SK-N-SH (cell line): ENCODE results near the gene GPHB5. TPM values are rescaled to one million over a fixed set of nuclear protein-coding genes. Genes with fewer than 3 reads are reported as not detected.

Experiments
- CTCF ChIA-PET: fragments of 300-600, 350-600 bp; formaldehyde crosslinking; extraction: SDS; loops from one replicate; lab custom pipeline; 2021; lab: Yijun Ruan, JAX
- POLR2A ChIA-PET: fragments of 350-600 bp; sonication (Branson Sonifier 250); formaldehyde crosslinking; extraction: SDS; loops from one replicate; lab custom pipeline; 2020; ENCODE audit warnings: antibody characterized with exemption, inconsistent platforms; lab: Yijun Ruan, JAX
- DNase-seq: peaks from one replicate; pipeline ENCODE4 v3.0.0; 2012
- H2AFZ ChIP-seq: fragments of 200-600 bp; sonication (generic); 2 replicates; pipeline ENCODE4 v1.8.1; 2016; ENCODE audit warnings: antibody characterized with exemption, mild to moderate bottlenecking, low read depth
- H3F3A ChIP-seq: fragments of 200-600 bp; sonication (generic); replicated peaks from 2 replicates; pipeline ENCODE3; 2016; ENCODE audit warnings: antibody characterized with exemption, mild to moderate bottlenecking; ENCODE audit not compliant: insufficient read depth
- H3K27ac ChIP-seq, 2 experiments: fragments of 200-500 bp in 1 of 2; fragments of 200-600 bp in 1 of 2; sonication (Bioruptor generic) in 1 of 2; sonication (generic), shearing (Covaris generic) in 1 of 2; 2 replicates each; pipeline versions ENCODE4 v1.5.1 to v1.6.1; 2014 to 2016; ENCODE audit warnings: low read depth in 2 of 2, inconsistent platforms in 1 of 2, low read length in 1 of 2, mild to moderate bottlenecking in 1 of 2, mixed read lengths in 1 of 2
- H3K27me3 ChIP-seq: fragments of 200-600 bp; sonication (generic), shearing (Covaris generic); 2 replicates; pipeline ENCODE4 v1.6.1; 2016; ENCODE audit warnings: mixed run types; ENCODE audit not compliant: insufficient read depth
- H3K36me3 ChIP-seq, 2 experiments: fragments of 200-500 bp in 1 of 2; fragments of 200-600 bp in 1 of 2; sonication (Bioruptor generic) in 1 of 2; sonication (generic) in 1 of 2; replicated peaks in 1 of 2; 2 replicates each; pipeline versions ENCODE3 to v1.5.1; 2014 to 2016; ENCODE audit warnings: low read length in 1 of 2, mild to moderate bottlenecking in 1 of 2; ENCODE audit not compliant: insufficient read depth in 2 of 2, control insufficient read depth in 1 of 2
- H3K4me1 ChIP-seq, 2 experiments: fragments of 200-500 bp in 1 of 2; fragments of 200-600 bp in 1 of 2; sonication (Bioruptor generic) in 1 of 2; sonication (generic), shearing (Covaris generic) in 1 of 2; 2 replicates each; pipeline versions ENCODE4 v1.5.1 to v1.6.1; 2014 to 2016; ENCODE audit warnings: low read depth in 1 of 2, low read length in 1 of 2, mixed run types in 1 of 2; ENCODE audit not compliant: insufficient read depth in 2 of 2, control insufficient read depth in 1 of 2
- H3K4me2 ChIP-seq: fragments of 200-600 bp; sonication (generic), shearing (Covaris generic); 2 replicates; pipeline ENCODE4 v1.6.1; 2017; ENCODE audit warnings: mixed run types
- H3K4me3 ChIP-seq, 2 experiments: fragments of 200-500 bp in 1 of 2; fragments of 200-600 bp in 1 of 2; sonication (Bioruptor generic) in 1 of 2; sonication (generic), shearing (Covaris generic) in 1 of 2; 2 replicates each; pipeline versions ENCODE4 v1.5.1 to v1.8.1; 2014 to 2016; ENCODE audit warnings: low read depth in 2 of 2, inconsistent platforms in 1 of 2, low read length in 1 of 2, mild to moderate bottlenecking in 1 of 2, mixed read lengths in 1 of 2, moderate library complexity in 1 of 2
- H3K79me2 ChIP-seq: fragments of 200-600 bp; sonication (generic); 2 replicates; pipeline ENCODE4 v1.8.1; 2017; ENCODE audit warnings: mild to moderate bottlenecking; ENCODE audit not compliant: insufficient read depth
- H3K9ac ChIP-seq: fragments of 200-600 bp; sonication (generic); 2 replicates; pipeline ENCODE4 v1.6.1; 2017; ENCODE audit warnings: mixed run types
- H3K9me2 ChIP-seq: fragments of 200-600 bp; sonication (generic); 2 replicates; pipeline ENCODE4 v1.6.1; 2017; ENCODE audit warnings: mixed run types
- H3K9me3 ChIP-seq: fragments of 200-600 bp; sonication (generic); 2 replicates; pipeline ENCODE4 v1.6.1; 2017; ENCODE audit warnings: mixed run types, mild to moderate bottlenecking, moderate library complexity
- H4K20me1 ChIP-seq: fragments of 200-600 bp; sonication (generic); 2 replicates; pipeline ENCODE4 v1.6.1; 2017; ENCODE audit warnings: mild to moderate bottlenecking, mixed run types; ENCODE audit not compliant: insufficient read depth
- CHD2 ChIP-seq: fragments of 150-350 bp; IDR thresholded peaks from 2 replicates; pipeline ENCODE4 v1.6.1; 2018; ENCODE audit warnings: low read length; ENCODE audit not compliant: partially characterized antibody
- ELF1 ChIP-seq: IDR thresholded peaks from 2 replicates; pipeline ENCODE4 v1.4.0; 2012
- EZH2phosphoT487 ChIP-seq: fragments of 200-600 bp; sonication (generic); IDR thresholded peaks from 2 replicates; pipeline ENCODE4 v1.6.1; 2017; ENCODE audit warnings: low read depth, mixed run types, mild to moderate bottlenecking, antibody characterized with exemption, moderate library complexity, borderline replicate concordance
- FOSL2 ChIP-seq: IDR thresholded peaks from 2 replicates; pipeline ENCODE4 v1.4.0; 2012; ENCODE audit warnings: low read depth, mild to moderate bottlenecking, moderate library complexity, borderline replicate concordance
- FOXJ3 ChIP-seq: sonication (generic); formaldehyde crosslinking; IDR thresholded peaks from 2 replicates; pipeline ENCODE4 v1.5.1; 2020; ENCODE audit warnings: mild to moderate bottlenecking, missing genetic modification reagents
- GABPA ChIP-seq: IDR thresholded peaks from 2 replicates; pipeline ENCODE4 v1.4.0; 2012; ENCODE audit warnings: low read depth, mild to moderate bottlenecking
- GATA2 ChIP-seq: sonication (generic); formaldehyde crosslinking; IDR thresholded peaks from 2 replicates; pipeline ENCODE4 v1.5.0; 2020; ENCODE audit warnings: mild to moderate bottlenecking, missing genetic modification reagents
- JUND ChIP-seq: IDR thresholded peaks from 2 replicates; pipeline ENCODE4 v1.4.0; 2012
- POLR2AphosphoS5 ChIP-seq: IDR thresholded peaks from 2 replicates; pipeline ENCODE4 v1.6.1; 2012; ENCODE audit warnings: low read depth, low read length
- RAD21 ChIP-seq: IDR thresholded peaks from 2 replicates; pipeline ENCODE4 v1.6.1; 2012; ENCODE audit warnings: mild to moderate bottlenecking, low read length
- RFX5 ChIP-seq: IDR thresholded peaks from 2 replicates; pipeline ENCODE4 v1.6.1; 2012; ENCODE audit warnings: mild to moderate bottlenecking, improper control_type of control experiment, low read length
- RXRA ChIP-seq: IDR thresholded peaks from 2 replicates; pipeline ENCODE4 v1.4.0; 2012; ENCODE audit warnings: low read depth, mild to moderate bottlenecking, borderline replicate concordance
- SIN3A ChIP-seq: IDR thresholded peaks from 2 replicates; pipeline ENCODE4 v1.6.1; 2012; ENCODE audit warnings: low read depth, mild to moderate bottlenecking, low read length, moderate library complexity, borderline replicate concordance
- SMC3 ChIP-seq: IDR thresholded peaks from 2 replicates; pipeline ENCODE4 v1.6.1; 2012; ENCODE audit warnings: low read depth, low read length, improper control_type of control experiment
- TCF12 ChIP-seq: IDR thresholded peaks from 2 replicates; pipeline ENCODE4 v1.4.0; 2012
- TEAD4 ChIP-seq: IDR thresholded peaks from 2 replicates; pipeline ENCODE4 v1.4.0; 2012; ENCODE audit warnings: mild to moderate bottlenecking, borderline replicate concordance; ENCODE audit not compliant: insufficient read depth
- WGBS: methylation state at CpG from one replicate; pipeline ENCODE4 v1.1.6; 2017; ENCODE audit warnings: low lambda C conversion rate; 5-methylcytosine and 5-hydroxymethylcytosine counted together
- polyA plus RNA-seq, 3 experiments: library from polyadenylated mRNA; depleted of rRNA; stranded (reverse); fragments of >200 nt; gene quantifications; 2 replicates each; pipeline ENCODE4 v1.2.3, GENCODE V29; 2012
- TF ChIP-seq, protein P1 (sequence below): IDR thresholded peaks from 2 replicates; pipeline ENCODE4 v1.6.1; 2012; ENCODE audit warnings: mild to moderate bottlenecking, low read depth, low read length, moderate library complexity
- TF ChIP-seq, protein P2 (sequence below): IDR thresholded peaks from 2 replicates; pipeline ENCODE4 v1.4.0; 2012; ENCODE audit warnings: low read depth
- TF ChIP-seq, protein P3 (sequence below): fragments of 150-350 bp; IDR thresholded peaks from 2 replicates; pipeline ENCODE4 v1.6.1; 2016; ENCODE audit warnings: mild to moderate bottlenecking, low read depth, low read length

The GPHB5 gene
- polyA plus RNA-seq, 1 of the 3 experiments (the other 2 are of a cell fraction), result not detected

DNA sequence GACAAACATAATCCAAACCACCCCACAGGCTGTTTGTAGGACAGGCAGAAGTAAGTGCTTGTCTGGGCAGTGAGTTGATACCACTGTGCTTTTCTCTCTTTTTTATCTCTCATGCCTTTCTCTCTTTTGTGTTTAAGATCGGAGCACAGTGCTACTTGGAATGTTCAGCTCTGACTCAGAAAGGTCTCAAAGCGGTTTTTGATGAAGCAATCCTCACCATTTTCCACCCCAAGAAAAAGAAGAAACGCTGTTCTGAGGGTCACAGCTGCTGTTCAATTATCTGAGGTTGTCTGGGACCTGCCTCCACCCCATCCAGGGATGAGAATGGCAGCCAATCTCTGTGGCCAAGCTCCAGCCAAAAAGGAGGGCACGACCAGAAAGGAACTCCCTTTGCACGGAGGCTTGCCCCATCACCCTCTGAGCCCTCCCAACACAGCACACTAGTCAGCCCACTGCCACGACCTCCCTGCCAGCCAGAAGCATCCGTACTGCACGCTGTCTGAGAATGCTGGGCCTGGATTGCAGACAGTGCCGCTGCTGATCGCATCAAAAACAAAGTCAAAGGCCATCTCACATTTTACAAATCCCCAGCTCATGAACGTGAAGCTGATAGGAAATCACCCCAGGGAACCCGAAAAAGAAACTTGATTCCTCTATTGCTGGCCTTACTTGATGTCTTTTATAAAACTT is 27.8 kb downstream of the GPHB5 start:
- no peak overlapping the region for H3K4me3 ChIP-seq
- no peak overlapping the region for H3K27ac ChIP-seq
- no peak overlapping the region for H3K4me2 ChIP-seq
- TF ChIP-seq, protein P1, sequence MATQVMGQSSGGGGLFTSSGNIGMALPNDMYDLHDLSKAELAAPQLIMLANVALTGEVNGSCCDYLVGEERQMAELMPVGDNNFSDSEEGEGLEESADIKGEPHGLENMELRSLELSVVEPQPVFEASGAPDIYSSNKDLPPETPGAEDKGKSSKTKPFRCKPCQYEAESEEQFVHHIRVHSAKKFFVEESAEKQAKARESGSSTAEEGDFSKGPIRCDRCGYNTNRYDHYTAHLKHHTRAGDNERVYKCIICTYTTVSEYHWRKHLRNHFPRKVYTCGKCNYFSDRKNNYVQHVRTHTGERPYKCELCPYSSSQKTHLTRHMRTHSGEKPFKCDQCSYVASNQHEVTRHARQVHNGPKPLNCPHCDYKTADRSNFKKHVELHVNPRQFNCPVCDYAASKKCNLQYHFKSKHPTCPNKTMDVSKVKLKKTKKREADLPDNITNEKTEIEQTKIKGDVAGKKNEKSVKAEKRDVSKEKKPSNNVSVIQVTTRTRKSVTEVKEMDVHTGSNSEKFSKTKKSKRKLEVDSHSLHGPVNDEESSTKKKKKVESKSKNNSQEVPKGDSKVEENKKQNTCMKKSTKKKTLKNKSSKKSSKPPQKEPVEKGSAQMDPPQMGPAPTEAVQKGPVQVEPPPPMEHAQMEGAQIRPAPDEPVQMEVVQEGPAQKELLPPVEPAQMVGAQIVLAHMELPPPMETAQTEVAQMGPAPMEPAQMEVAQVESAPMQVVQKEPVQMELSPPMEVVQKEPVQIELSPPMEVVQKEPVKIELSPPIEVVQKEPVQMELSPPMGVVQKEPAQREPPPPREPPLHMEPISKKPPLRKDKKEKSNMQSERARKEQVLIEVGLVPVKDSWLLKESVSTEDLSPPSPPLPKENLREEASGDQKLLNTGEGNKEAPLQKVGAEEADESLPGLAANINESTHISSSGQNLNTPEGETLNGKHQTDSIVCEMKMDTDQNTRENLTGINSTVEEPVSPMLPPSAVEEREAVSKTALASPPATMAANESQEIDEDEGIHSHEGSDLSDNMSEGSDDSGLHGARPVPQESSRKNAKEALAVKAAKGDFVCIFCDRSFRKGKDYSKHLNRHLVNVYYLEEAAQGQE, result no peak
- TF ChIP-seq ELF1 (no peak), TEAD4 (no peak), GATA2 (CRISPR knock-in tag) (no peak), SIN3A (no peak), RFX5 (no peak), FOSL2 (no peak), RAD21 (no peak), JUND (no peak), TCF12 (no peak), GABPA (no peak), RXRA (no peak)
- TF ChIP-seq, protein P2, sequence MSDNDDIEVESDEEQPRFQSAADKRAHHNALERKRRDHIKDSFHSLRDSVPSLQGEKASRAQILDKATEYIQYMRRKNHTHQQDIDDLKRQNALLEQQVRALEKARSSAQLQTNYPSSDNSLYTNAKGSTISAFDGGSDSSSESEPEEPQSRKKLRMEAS, result no peak
- H3F3A ChIP-seq, result no peaks in the 10 kb centered on the region
- no peaks in the 10 kb centered on the region for H4K20me1 ChIP-seq
- no peaks in the 10 kb centered on the region for H3K9me3 ChIP-seq
- ChIA-PET POLR2A (no interaction called here), CTCF (interaction anchor here (0.5 to 2.3 kb wide), 2 partner anchors 13 to 324 kb away, joined by 3 to 9 read pairs; no protein-coding TSS in a partner anchor)
- DNase-seq, result no peak
- no peaks in the 10 kb centered on the region for H3K27me3 ChIP-seq
- H3K79me2 ChIP-seq, result no peaks in the 10 kb centered on the region
- no peak overlapping the region for H2AFZ ChIP-seq
- no peaks in the 10 kb centered on the region; a peak in 1 of 4 replicates for H3K4me1 ChIP-seq
- H3K9me2 ChIP-seq, result no peaks in the 10 kb centered on the region
- WGBS, result 55% methylated on average over 8 of the region's 12 CpGs
- peaks cover 0 to 17% of the 10 kb centered on the region in 2 experiments for H3K36me3 ChIP-seq
- H3K9ac ChIP-seq, result no peak overlapping the region

DNA sequence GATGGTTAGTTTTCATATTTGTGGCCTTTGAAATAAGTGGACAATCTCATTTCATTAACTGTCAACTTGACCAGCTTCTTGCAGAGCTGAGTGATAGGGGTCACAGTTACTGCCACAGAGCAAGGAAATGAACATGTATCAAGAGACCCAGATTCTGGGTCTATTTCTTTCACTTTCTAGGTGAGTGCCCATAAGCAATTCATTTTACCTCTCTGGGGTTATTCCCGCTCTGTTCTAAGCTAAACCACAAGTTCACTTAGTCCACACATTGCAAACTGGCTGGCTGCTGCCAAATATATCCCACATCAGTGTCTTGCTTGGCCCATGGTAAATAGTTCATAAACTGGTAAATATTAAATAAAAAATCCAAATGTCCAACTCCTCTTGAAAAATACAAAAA is 29.9 kb downstream of the GPHB5 start:
- TF ChIP-seq SMC3, result no peak
- TF ChIP-seq FOXJ3 (CRISPR knock-in tag), result no peak
- TF ChIP-seq, protein P1, result no peak
- TF ChIP-seq CHD2, result no peak
- TF ChIP-seq, protein P3, sequence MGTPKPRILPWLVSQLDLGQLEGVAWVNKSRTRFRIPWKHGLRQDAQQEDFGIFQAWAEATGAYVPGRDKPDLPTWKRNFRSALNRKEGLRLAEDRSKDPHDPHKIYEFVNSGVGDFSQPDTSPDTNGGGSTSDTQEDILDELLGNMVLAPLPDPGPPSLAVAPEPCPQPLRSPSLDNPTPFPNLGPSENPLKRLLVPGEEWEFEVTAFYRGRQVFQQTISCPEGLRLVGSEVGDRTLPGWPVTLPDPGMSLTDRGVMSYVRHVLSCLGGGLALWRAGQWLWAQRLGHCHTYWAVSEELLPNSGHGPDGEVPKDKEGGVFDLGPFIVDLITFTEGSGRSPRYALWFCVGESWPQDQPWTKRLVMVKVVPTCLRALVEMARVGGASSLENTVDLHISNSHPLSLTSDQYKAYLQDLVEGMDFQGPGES, result no peak
- no peak for TF ChIP-seq EZH2phosphoT487
- TF ChIP-seq POLR2AphosphoS5, result no peak
- TF ChIP-seq, all 33 proteins: peak for 0
- no peak overlapping the region for H3K27ac ChIP-seq
- H3K4me1 ChIP-seq, result no peaks in the 10 kb centered on the region; a peak in 2 of 4 replicates
- POLR2A ChIA-PET, result no interaction called here
- WGBS, result 57% methylated on average over 1 of the region's 1 CpG
- no peak overlapping the region for H2AFZ ChIP-seq
- no peak for DNase-seq
- peaks cover 0 to 17% of the 10 kb centered on the region in 2 experiments for H3K36me3 ChIP-seq
- no peaks in the 10 kb centered on the region for H3K27me3 ChIP-seq
- H3K4me3 ChIP-seq, result no peak overlapping the region
- H3K79me2 ChIP-seq, result no peaks in the 10 kb centered on the region
- no peak overlapping the region for H3K4me2 ChIP-seq
- CTCF ChIA-PET, result interaction anchor here (0.9 to 1.3 kb wide), 2 partner anchors 11 to 1126 kb away, joined by 4 to 5 read pairs; no protein-coding TSS in a partner anchor
- no peak overlapping the region for H3K9ac ChIP-seq
- H3F3A ChIP-seq, result no peaks in the 10 kb centered on the region
- H3K9me3 ChIP-seq, result no peaks in the 10 kb centered on the region
- no peaks in the 10 kb centered on the region for H3K9me2 ChIP-seq
- no peaks in the 10 kb centered on the region for H4K20me1 ChIP-seq
